ENCODE measurements around the gene KCNH1. TPM values are rescaled to one million over a fixed set of nuclear protein-coding genes. Genes with fewer than 3 reads are reported as not detected.

The KCNH1 gene
- polyA plus RNA-seq, 1 of the 3 experiments (the other 2 are of a cell fraction), result 0.08 TPM

- TF ChIP-seq ZBTB33 (IDR thresholded peaks at IDR 0.05; ENCODE audit: borderline replicate concordance, low read depth), result no peak
- no peak for TF ChIP-seq FOSL2 (IDR thresholded peaks at IDR 0.05; ENCODE audit: borderline replicate concordance, low read depth)
- no peak for TF ChIP-seq RXRA (IDR thresholded peaks at IDR 0.05; ENCODE audit: borderline replicate concordance, low read depth)
- TF ChIP-seq RCOR1 (IDR thresholded peaks at IDR 0.05; ENCODE audit: low read length), result no peak
Measured at GRCh38 chr1:210689826-210690225, 444.1 kb downstream of the KCNH1 start (continued).

- CTCF ChIA-PET, result interaction anchor here (0.8 to 1.2 kb wide), 2 partner anchors 103 to 445 kb away, joined by 3 read pairs; partner anchors contain the start of gene KCNH1
- no peak overlapping the region for H3K4me3 ChIP-seq (ENCODE audit: low read depth in 2 of 2, low read length in 1 of 2)
- POLR2A ChIA-PET, result no interaction called here
- H3K4me2 ChIP-seq, result no peak overlapping the region
- peaks cover 0 to 22% of the 10 kb centered on the region in 2 experiments; a peak in 1 of 4 replicates for H3K4me1 ChIP-seq (ENCODE audit: control insufficient read depth in 1 of 2, insufficient read depth in 2 of 2, low read depth in 1 of 2, low read length in 1 of 2)
- H3K9me2 ChIP-seq, result no peaks in the 10 kb centered on the region
- WGBS (ENCODE audit: low lambda C conversion rate), result 60% methylated on average over 1 of the region's 1 CpG
- H3F3A ChIP-seq (replicated peaks; ENCODE audit: insufficient read depth), result no peaks in the 10 kb centered on the region
- H3K9me3 ChIP-seq, result no peaks in the 10 kb centered on the region
- no peaks in the 10 kb centered on the region for H3K36me3 ChIP-seq (replicated peaks in 1 of 2; ENCODE audit: control insufficient read depth in 1 of 2, insufficient read depth in 2 of 2, low read length in 1 of 2)
- H3K27me3 ChIP-seq (ENCODE audit: insufficient read depth), result no peaks in the 10 kb centered on the region
- no peaks in the 10 kb centered on the region for H4K20me1 ChIP-seq (ENCODE audit: insufficient read depth)
- DNase-seq, result no peak
- no peak overlapping the region; a peak in 1 of 4 replicates for H3K27ac ChIP-seq (ENCODE audit: low read depth in 2 of 2, low read length in 1 of 2)
- no peak overlapping the region for H3K9ac ChIP-seq
- TF ChIP-seq USF2 (IDR thresholded peaks at IDR 0.05; ENCODE audit: borderline replicate concordance, low read depth, low read length) (no peak), TEAD4 (IDR thresholded peaks at IDR 0.05; ENCODE audit: borderline replicate concordance, insufficient read depth) (no peak), USF1 (IDR thresholded peaks at IDR 0.05; ENCODE audit: borderline replicate concordance, low read depth) (no peak), PBX3 (IDR thresholded peaks at IDR 0.05) (peak; percentile 14; the same call in 1 of the 2 replicates)
- H3K79me2 ChIP-seq (ENCODE audit: insufficient read depth), result no peaks in the 10 kb centered on the region
- no peak overlapping the region for H2AFZ ChIP-seq (ENCODE audit: low read depth)
Measured at GRCh38 chr1:210688512-210689234, 445.3 kb downstream of the KCNH1 start.
